Measurements from ENCODE around the gene TLN1. TPM values are rescaled to one million over a fixed set of nuclear protein-coding genes. Genes with fewer than 3 reads are reported as not detected.

The TLN1 gene
- total RNA-seq, 4 donors from 2014 or later, result 106 to 256 (median 186) TPM

- Histone ChIP-seq H3K27ac (peak overlapping the region; percentile 97 to 99 (median 98)), H3K36me3 (peaks cover 0 to 1% of the 10 kb centered on the region in 2 donors), H3K4me3 (no peak overlapping the region), H3K27me3 (no peaks in the 10 kb centered on the region), H3K9me3 (no peaks in the 10 kb centered on the region), H3K4me1 (peaks cover 29 to 30% of the 10 kb centered on the region in 2 donors)
- TF ChIP-seq, protein P1, sequence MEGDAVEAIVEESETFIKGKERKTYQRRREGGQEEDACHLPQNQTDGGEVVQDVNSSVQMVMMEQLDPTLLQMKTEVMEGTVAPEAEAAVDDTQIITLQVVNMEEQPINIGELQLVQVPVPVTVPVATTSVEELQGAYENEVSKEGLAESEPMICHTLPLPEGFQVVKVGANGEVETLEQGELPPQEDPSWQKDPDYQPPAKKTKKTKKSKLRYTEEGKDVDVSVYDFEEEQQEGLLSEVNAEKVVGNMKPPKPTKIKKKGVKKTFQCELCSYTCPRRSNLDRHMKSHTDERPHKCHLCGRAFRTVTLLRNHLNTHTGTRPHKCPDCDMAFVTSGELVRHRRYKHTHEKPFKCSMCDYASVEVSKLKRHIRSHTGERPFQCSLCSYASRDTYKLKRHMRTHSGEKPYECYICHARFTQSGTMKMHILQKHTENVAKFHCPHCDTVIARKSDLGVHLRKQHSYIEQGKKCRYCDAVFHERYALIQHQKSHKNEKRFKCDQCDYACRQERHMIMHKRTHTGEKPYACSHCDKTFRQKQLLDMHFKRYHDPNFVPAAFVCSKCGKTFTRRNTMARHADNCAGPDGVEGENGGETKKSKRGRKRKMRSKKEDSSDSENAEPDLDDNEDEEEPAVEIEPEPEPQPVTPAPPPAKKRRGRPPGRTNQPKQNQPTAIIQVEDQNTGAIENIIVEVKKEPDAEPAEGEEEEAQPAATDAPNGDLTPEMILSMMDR (IDR thresholded peaks at IDR 0.05 in 4 of 5, conservative IDR thresholded peaks at IDR 0.05 in 1 of 5), result no peak
- TF ChIP-seq POLR2A (IDR thresholded peaks at IDR 0.05), result no peak
- in situ Hi-C loops (cut with MboI; ENCODE audit: low sequenced_read_pairs in 4 of 4), result loop anchor here in 1 of 4 donors (10.0 kb wide), 1 partner anchor 47 kb away; no protein-coding TSS in a partner anchor
- no peak for DNase-seq
- ATAC-seq, result no peak
- intact Hi-C loops (cut with DNase I; ENCODE audit: low total_unique reads), result loop anchor here (1.0 to 2.0 kb wide), 2 partner anchors 41 to 46 kb away; partner anchors contain the start of genes CREB3 and TLN1
Measured at GRCh38 chr9:35691757-35692301, 40.2 kb downstream of the TLN1 start.

GRCh38 chr9:35691334-35691650 is 40.7 kb downstream of the TLN1 start:
- ATAC-seq, result peak; percentile 0 to 5
- in situ Hi-C loops (cut with MboI; ENCODE audit: low sequenced_read_pairs in 4 of 4), result loop anchor here in 1 of 4 donors (10.0 kb wide), 1 partner anchor 46 kb away; no protein-coding TSS in a partner anchor
- H3K27me3 ChIP-seq, result no peaks in the 10 kb centered on the region
- no peak for TF ChIP-seq POLR2A (IDR thresholded peaks at IDR 0.05)
- TF ChIP-seq, protein P1 (IDR thresholded peaks at IDR 0.05 in 4 of 5, conservative IDR thresholded peaks at IDR 0.05 in 1 of 5), result no peak
- no peaks in the 10 kb centered on the region for H3K36me3 ChIP-seq
- H3K9me3 ChIP-seq, result no peaks in the 10 kb centered on the region
- intact Hi-C loops (cut with DNase I; ENCODE audit: low total_unique reads), result loop anchor here (1.0 to 2.0 kb wide), 2 partner anchors 42 to 45 kb away; partner anchors contain the start of genes CREB3 and TLN1
- DNase-seq, result no peak
- H3K27ac ChIP-seq, result peak overlapping the region; percentile 97 to 99 (median 98)
- peak overlapping the region; percentile 77 to 96 (median 87) for H3K4me3 ChIP-seq
- H3K4me1 ChIP-seq, result peaks cover 29 to 31% of the 10 kb centered on the region in 2 donors

DNA sequence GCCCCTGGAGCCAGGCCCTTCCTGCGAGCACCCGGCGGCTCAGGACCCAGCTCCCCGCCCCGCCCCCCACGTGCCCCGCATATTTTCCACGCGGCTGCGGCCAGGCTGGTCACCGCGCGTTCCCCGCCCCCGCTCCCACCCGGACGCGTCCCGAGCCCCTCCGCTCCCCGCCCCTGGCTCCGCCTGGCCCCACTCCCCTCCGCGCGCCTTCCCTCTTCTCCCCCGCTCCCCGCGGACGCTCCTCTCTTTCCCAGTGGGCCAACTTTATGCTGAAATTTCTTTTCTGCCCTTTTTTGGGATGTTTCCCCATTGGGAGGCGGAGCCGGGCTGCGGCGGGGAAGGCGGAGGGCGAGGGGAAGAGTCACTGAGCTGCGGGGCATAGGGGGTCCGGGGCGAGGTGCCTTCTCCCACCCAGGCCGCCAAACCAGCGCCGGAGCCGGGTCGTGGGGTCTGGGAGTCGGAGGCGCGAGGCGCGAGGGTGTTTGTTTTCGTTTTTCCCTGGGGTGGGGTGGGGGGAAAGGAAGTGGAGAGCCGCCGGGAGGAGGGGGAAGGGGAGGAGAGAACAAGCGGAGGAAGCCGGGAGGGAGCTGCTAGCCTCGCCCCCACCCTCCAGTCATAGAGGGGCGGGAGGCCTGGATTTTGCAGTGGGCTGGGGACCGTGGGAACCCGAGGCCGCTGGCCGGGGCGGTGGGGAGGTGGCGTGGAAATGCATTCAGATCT is 41.2 kb downstream of the TLN1 start:
- Histone ChIP-seq H3K36me3 (peaks cover 0 to under 1% of the 10 kb centered on the region in 2 donors), H3K4me3 (peak overlapping the region; percentile 77 to 96 (median 87)), H3K27me3 (no peaks in the 10 kb centered on the region), H3K27ac (peak overlapping the region; percentile 97 to 99 (median 98)), H3K9me3 (no peaks in the 10 kb centered on the region), H3K4me1 (peaks cover 34 to 36% of the 10 kb centered on the region in 2 donors)
- TF ChIP-seq, protein P1 (IDR thresholded peaks at IDR 0.05 in 4 of 5, conservative IDR thresholded peaks at IDR 0.05 in 1 of 5), result no peak
- peak; percentile 21 to 25 for TF ChIP-seq POLR2A (IDR thresholded peaks at IDR 0.05)
- intact Hi-C loops (cut with DNase I; ENCODE audit: low total_unique reads), result loop anchor here (1.0 to 2.0 kb wide), 4 partner anchors 32 to 86 kb away; partner anchors contain the start of genes CCDC107, CREB3, RMRP and TLN1
- in situ Hi-C loops (cut with MboI; ENCODE audit: low sequenced_read_pairs in 4 of 4), result loop anchor here in 1 of 4 donors (10.0 kb wide), 1 partner anchor 46 kb away; no protein-coding TSS in a partner anchor
- DNase-seq (peak; percentile 56 to 75), ATAC-seq (peak; percentile 21 to 32)

- peak overlapping the region; percentile 77 to 96 (median 87) for H3K4me3 ChIP-seq
- no peaks in the 10 kb centered on the region for H3K27me3 ChIP-seq
- no peaks in the 10 kb centered on the region for H3K9me3 ChIP-seq
- intact Hi-C loops (cut with DNase I; ENCODE audit: low total_unique reads) (loop anchor here (1.0 to 2.0 kb wide), 3 partner anchors 32 to 86 kb away; partner anchors contain the start of genes CCDC107, CREB3, RMRP and TLN1), in situ Hi-C loops (cut with MboI; ENCODE audit: low sequenced_read_pairs in 4 of 4) (loop anchor here in 1 of 4 donors (10.0 kb wide), 1 partner anchor 45 kb away; no protein-coding TSS in a partner anchor)
- peaks cover 0 to 6% of the 10 kb centered on the region in 2 donors for H3K36me3 ChIP-seq
- peak overlapping the region; percentile 97 to 99 (median 98) for H3K27ac ChIP-seq
- no peak for ATAC-seq
- no peak for TF ChIP-seq POLR2A (IDR thresholded peaks at IDR 0.05)
- TF ChIP-seq, protein P1 (IDR thresholded peaks at IDR 0.05 in 4 of 5, conservative IDR thresholded peaks at IDR 0.05 in 1 of 5), result no peak
- H3K4me1 ChIP-seq, result peaks cover 40 to 41% of the 10 kb centered on the region in 2 donors
- peak in 1 of 2 donors; percentile 43 for DNase-seq
Measured at GRCh38 chr9:35690294-35690613, 41.7 kb downstream of the TLN1 start.

Data from gastrocnemius medialis (tissue), 4 donors.